ENCODE data around the gene TTC28.

Gene TTC28

GRCh38 chr22:28034760-28035401 lies 644.8 kb downstream of the TTC28 start (continued):
- TF ChIP-seq ZNF692 (tag by site-specific recombination; IDR thresholded peaks at IDR 0.05): peak; percentile 51; the same call in 1 of the 2 replicates
- no peak for TF ChIP-seq ZNF658 (tag by site-specific recombination; IDR thresholded peaks at IDR 0.05)
- TF ChIP-seq ZNF510 (tag by site-specific recombination; IDR thresholded peaks at IDR 0.05; ENCODE audit: insufficient replicate concordance): peak; percentile 25

GRCh38 chr22:28034145-28034759 lies 645.4 kb downstream of the TTC28 start:
- no peak overlapping the region for H3K4me3 ChIP-seq (ENCODE audit: low read depth, low read length)
- no peaks in the 10 kb centered on the region for H3K9me3 ChIP-seq (ENCODE audit: control insufficient read depth, insufficient read depth, low read depth, low read length)
- ChIA-PET POLR2A (interaction anchor here (0.6 to 0.9 kb wide), 2 partner anchors 14 to 1377 kb away, joined by 3 to 4 read pairs; no protein-coding TSS in a partner anchor), CTCF (interaction anchor here (0.6 to 2.1 kb wide), 5 partner anchors 14 to 566 kb away, joined by 3 to 8 read pairs (median 3); no protein-coding TSS in a partner anchor)
- H3K27ac ChIP-seq (ENCODE audit: extremely low read depth, low read depth, low read length): peak overlapping the region; percentile 52
- peaks cover 0 to 9% of the 10 kb centered on the region in 2 experiments; a peak in 1 of 3 replicates for H3K36me3 ChIP-seq (ENCODE audit: control insufficient read depth in 2 of 2, insufficient read depth in 1 of 2, low read length in 2 of 2)
- no peak for TF ChIP-seq KLF8 (tag by site-specific recombination; IDR thresholded peaks at IDR 0.05)
- no peak for TF ChIP-seq ZBTB20 (tag by site-specific recombination; IDR thresholded peaks at IDR 0.05)
- no peak for TF ChIP-seq ZNF175 (tag by site-specific recombination; IDR thresholded peaks at IDR 0.05)
- no peak for TF ChIP-seq ZSCAN16 (tag by site-specific recombination; IDR thresholded peaks at IDR 0.05)
- TF ChIP-seq ZSCAN18 (tag by site-specific recombination; IDR thresholded peaks at IDR 0.05): no peak
- no peak for TF ChIP-seq ZNF585B (tag by site-specific recombination; IDR thresholded peaks at IDR 0.05)
- TF ChIP-seq BCL6B (tag by site-specific recombination; IDR thresholded peaks at IDR 0.05): no peak
- TF ChIP-seq MYNN (tag by site-specific recombination; IDR thresholded peaks at IDR 0.05; ENCODE audit: borderline replicate concordance): no peak
- TF ChIP-seq MZF1 (tag by site-specific recombination; IDR thresholded peaks at IDR 0.05; ENCODE audit: borderline replicate concordance): no peak
- TF ChIP-seq ZNF610 (tag by site-specific recombination; IDR thresholded peaks at IDR 0.05; ENCODE audit: borderline replicate concordance): no peak
- no peak for TF ChIP-seq ZNF394 (tag by site-specific recombination; IDR thresholded peaks at IDR 0.05; ENCODE audit: borderline replicate concordance)
- TF ChIP-seq ZSCAN5A (tag by site-specific recombination; IDR thresholded peaks at IDR 0.05): no peak
- no peak for TF ChIP-seq ZNF658 (tag by site-specific recombination; IDR thresholded peaks at IDR 0.05)
- TF ChIP-seq ZNF48 (tag by site-specific recombination; IDR thresholded peaks at IDR 0.05): no peak
- TF ChIP-seq ZNF19 (tag by site-specific recombination; IDR thresholded peaks at IDR 0.05; ENCODE audit: low read depth): no peak
- no peak for TF ChIP-seq ZNF549 (tag by site-specific recombination; IDR thresholded peaks at IDR 0.05)
- peaks cover 19% of the 10 kb centered on the region for H3K4me1 ChIP-seq (ENCODE audit: control insufficient read depth, insufficient read depth, low read length)

Measured in HEK293 (cell line).